Measurements from ENCODE around the gene MECP2. TPM values are rescaled to one million over a fixed set of nuclear protein-coding genes. Genes with fewer than 3 reads are reported as not detected.

MECP2 gene
- total RNA-seq, 1 experiment from 2014 or later: 88.9 TPM

GRCh38 chrX:154115750-154116149, 18.2 kb upstream of the MECP2 start:
- TF ChIP-seq REST (IDR thresholded peaks at IDR 0.05; ENCODE audit: insufficient read depth in 1 of 2, low read depth in 2 of 2, low read length in 1 of 2) (no peak), POLR2AphosphoS5 (IDR thresholded peaks at IDR 0.05; ENCODE audit: low read depth, low read length) (no peak), SIN3A (IDR thresholded peaks at IDR 0.05; ENCODE audit: borderline replicate concordance, insufficient read depth, low read depth, low read length) (no peak), CTCF (IDR thresholded peaks at IDR 0.05) (no peak), TCF7L2 (IDR thresholded peaks at IDR 0.05; ENCODE audit: low read depth, low read length) (no peak)
- Histone ChIP-seq H3K9me3 (ENCODE audit: control insufficient read depth, insufficient read depth, low read depth, low read length) (no peaks in the 10 kb centered on the region), H3K4me1 (ENCODE audit: control insufficient read depth, insufficient read depth, low read length) (no peaks in the 10 kb centered on the region), H3K27ac (ENCODE audit: low read length) (no peak overlapping the region), H3K36me3 (ENCODE audit: control insufficient read depth, insufficient read depth, low read length) (no peaks in the 10 kb centered on the region), H3K4me3 (ENCODE audit: low read depth in 2 of 2, low read length in 2 of 2) (no peak overlapping the region), H3K27me3 (ENCODE audit: control insufficient read depth, insufficient read depth, low read length) (no peaks in the 10 kb centered on the region; the same call in 1 of the 2 replicates)
- in situ Hi-C loops (cut with HindIII; ENCODE audit: low pct_unique_long_range_greater_than_20kb, low sequenced_read_pairs): no loop called here
- no TSS peak for BruUV-seq (replicated peaks)
- DNase-seq (ENCODE audit: low read depth, low spot score): no peak
- ChIA-PET POLR2A (interaction anchor here (0.6 kb wide), 1 partner anchor 19 kb away, joined by 4 read pairs; no protein-coding TSS in a partner anchor), CTCF (no interaction called here)
- intact Hi-C loops (cut with micrococcal nuclease; ENCODE audit: unreplicated experiment): no loop called here
- ATAC-seq: no peak

GRCh38 chrX:154115071-154115470, 17.6 kb upstream of the MECP2 start:
- in situ Hi-C loops (cut with HindIII; ENCODE audit: low pct_unique_long_range_greater_than_20kb, low sequenced_read_pairs): no loop called here
- Histone ChIP-seq H3K27ac (ENCODE audit: low read length) (no peak overlapping the region), H3K9me3 (ENCODE audit: control insufficient read depth, insufficient read depth, low read depth, low read length) (no peaks in the 10 kb centered on the region), H3K4me3 (ENCODE audit: low read depth in 2 of 2, low read length in 2 of 2) (no peak overlapping the region), H3K4me1 (ENCODE audit: control insufficient read depth, insufficient read depth, low read length) (no peaks in the 10 kb centered on the region), H3K27me3 (ENCODE audit: control insufficient read depth, insufficient read depth, low read length) (no peaks in the 10 kb centered on the region; the same call in 1 of the 2 replicates), H3K36me3 (ENCODE audit: control insufficient read depth, insufficient read depth, low read length) (no peaks in the 10 kb centered on the region)
- BruUV-seq (replicated peaks): no TSS peak
- CTCF ChIA-PET: no interaction called here
- ATAC-seq (no peak), DNase-seq (ENCODE audit: low read depth, low spot score) (no peak)
- TF ChIP-seq TCF7L2 (IDR thresholded peaks at IDR 0.05; ENCODE audit: low read depth, low read length) (no peak), POLR2AphosphoS5 (IDR thresholded peaks at IDR 0.05; ENCODE audit: low read depth, low read length) (no peak), SIN3A (IDR thresholded peaks at IDR 0.05; ENCODE audit: borderline replicate concordance, insufficient read depth, low read depth, low read length) (no peak), CTCF (IDR thresholded peaks at IDR 0.05) (no peak), REST (IDR thresholded peaks at IDR 0.05; ENCODE audit: insufficient read depth in 1 of 2, low read depth in 2 of 2, low read length in 1 of 2) (no peak)
- intact Hi-C loops (cut with micrococcal nuclease; ENCODE audit: unreplicated experiment): no loop called here
- POLR2A ChIA-PET: no interaction called here
